ENCODE results near the gene APBB1.

DNA sequence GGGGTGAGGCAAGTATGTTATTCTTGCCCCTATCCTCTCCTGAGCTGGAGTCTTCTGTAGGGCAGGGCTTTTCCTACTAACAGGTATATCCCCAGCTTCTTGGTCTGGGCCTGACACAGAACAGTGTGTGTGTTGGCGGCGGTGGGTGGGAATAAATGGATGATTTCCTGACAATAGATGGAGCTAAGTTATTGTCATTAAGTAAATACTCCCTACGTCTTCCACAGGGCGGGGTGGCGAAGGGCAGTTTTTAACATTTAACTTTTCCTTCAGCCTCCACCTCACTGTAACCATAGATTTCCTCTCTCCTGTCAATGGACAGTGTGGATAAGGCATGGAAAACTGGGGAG, 40.3 kb downstream of the APBB1 start:
- TF ChIP-seq, protein P1, sequence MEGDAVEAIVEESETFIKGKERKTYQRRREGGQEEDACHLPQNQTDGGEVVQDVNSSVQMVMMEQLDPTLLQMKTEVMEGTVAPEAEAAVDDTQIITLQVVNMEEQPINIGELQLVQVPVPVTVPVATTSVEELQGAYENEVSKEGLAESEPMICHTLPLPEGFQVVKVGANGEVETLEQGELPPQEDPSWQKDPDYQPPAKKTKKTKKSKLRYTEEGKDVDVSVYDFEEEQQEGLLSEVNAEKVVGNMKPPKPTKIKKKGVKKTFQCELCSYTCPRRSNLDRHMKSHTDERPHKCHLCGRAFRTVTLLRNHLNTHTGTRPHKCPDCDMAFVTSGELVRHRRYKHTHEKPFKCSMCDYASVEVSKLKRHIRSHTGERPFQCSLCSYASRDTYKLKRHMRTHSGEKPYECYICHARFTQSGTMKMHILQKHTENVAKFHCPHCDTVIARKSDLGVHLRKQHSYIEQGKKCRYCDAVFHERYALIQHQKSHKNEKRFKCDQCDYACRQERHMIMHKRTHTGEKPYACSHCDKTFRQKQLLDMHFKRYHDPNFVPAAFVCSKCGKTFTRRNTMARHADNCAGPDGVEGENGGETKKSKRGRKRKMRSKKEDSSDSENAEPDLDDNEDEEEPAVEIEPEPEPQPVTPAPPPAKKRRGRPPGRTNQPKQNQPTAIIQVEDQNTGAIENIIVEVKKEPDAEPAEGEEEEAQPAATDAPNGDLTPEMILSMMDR (IDR thresholded peaks at IDR 0.05), result no peak
- TF ChIP-seq POLR2A (IDR thresholded peaks at IDR 0.05), result no peak

Measured in suprapubic skin (tissue), 3 donors.